ENCODE results near the gene EIF1.

GRCh38 chr17:41739661-41740352, 51.1 kb downstream of the EIF1 start:
- TF ChIP-seq FOSL1 (IDR thresholded peaks at IDR 0.05; ENCODE audit: low read depth) = no peak
- TF ChIP-seq MAX (IDR thresholded peaks at IDR 0.05) = no peak
- TF ChIP-seq CTCF (IDR thresholded peaks at IDR 0.05 in 2 of 3, conservative IDR thresholded peaks at IDR 0.05 in 1 of 3; ENCODE audit: borderline replicate concordance in 1 of 3, insufficient read depth in 1 of 3, low read depth in 2 of 3, low read length in 2 of 3) = no peak
- TF ChIP-seq RAD21 (IDR thresholded peaks at IDR 0.05; ENCODE audit: low read depth) = no peak
- no peak for TF ChIP-seq EZH2 (IDR thresholded peaks at IDR 0.05)
- TF ChIP-seq ZFX (IDR thresholded peaks at IDR 0.05) = no peak
- TF ChIP-seq SRF (IDR thresholded peaks at IDR 0.05; ENCODE audit: low read depth) = no peak
- no peak for TF ChIP-seq CBX3 (IDR thresholded peaks at IDR 0.05; ENCODE audit: low read depth)
- TF ChIP-seq REST (IDR thresholded peaks at IDR 0.05; ENCODE audit: low read depth) = no peak
- no peak for TF ChIP-seq EZH2phosphoT487 (IDR thresholded peaks at IDR 0.05; ENCODE audit: borderline replicate concordance)
- TF ChIP-seq SIN3A (IDR thresholded peaks at IDR 0.05; ENCODE audit: low read depth) = no peak
- TF ChIP-seq POLR2A (IDR thresholded peaks at IDR 0.05; ENCODE audit: borderline replicate concordance, extremely low read depth, insufficient read depth, insufficient read length) = no peak
- TF ChIP-seq POLR2AphosphoS5 (IDR thresholded peaks at IDR 0.05; ENCODE audit: low read depth, low read length) = no peak
- no peak for TF ChIP-seq SP1 (IDR thresholded peaks at IDR 0.05; ENCODE audit: low read depth)

Measured in HCT116 (cell line).